ENCODE data around the gene GRIK1. TPM values are rescaled to one million over a fixed set of nuclear protein-coding genes. Genes with fewer than 3 reads are reported as not detected.
"Not testable (repeated sequence)": the region's sequence is repeated elsewhere in the genome, so short reads cannot be mapped to it uniquely, and the experiment has no call there.

GRIK1 gene
- total RNA-seq, 1 donor from 2014 or later, result 3.2 TPM

DNA sequence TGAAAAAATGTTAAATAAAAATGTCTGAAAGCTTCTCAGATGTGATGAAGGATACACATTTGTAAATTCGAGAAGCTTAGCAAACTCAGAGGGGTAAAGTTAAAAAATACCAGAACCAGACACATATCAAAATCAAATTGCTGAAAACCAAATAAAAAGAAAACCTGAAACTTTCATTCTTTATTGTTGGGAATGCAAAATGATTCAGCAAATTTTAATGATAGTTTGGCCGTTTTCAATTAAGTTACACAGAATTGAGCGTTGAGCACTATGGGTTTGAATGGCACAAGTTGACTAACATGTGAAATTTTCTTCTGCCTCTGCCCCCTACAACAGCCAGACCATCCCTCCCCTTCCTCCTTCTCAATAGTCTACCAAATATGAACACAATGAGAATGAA, 33.5 kb upstream of the GRIK1 start:
- Histone ChIP-seq H3K4me3 (no peak overlapping the region), H3K9me3 (no peaks in the 10 kb centered on the region), H3K27ac (no peak overlapping the region), H3K27me3 (no peaks in the 10 kb centered on the region), H3K36me3 (no peaks in the 10 kb centered on the region), H3K4me1 (no peaks in the 10 kb centered on the region)
- intact Hi-C loops (cut with DNase I), result no loop called here
- DNase-seq (ENCODE audit: extremely low spot score in 2 of 2), result no peak
- TF ChIP-seq CTCF (IDR thresholded peaks at IDR 0.05), result no peak
- no peak for TF ChIP-seq POLR2AphosphoS5 (IDR thresholded peaks at IDR 0.05; ENCODE audit: insufficient read depth in 1 of 2, low read depth in 1 of 2)
- TF ChIP-seq POLR2A (IDR thresholded peaks at IDR 0.05), result no peak

GRCh38 chr21:29961291-29962027, 21.7 kb upstream of the GRIK1 start:
- TF ChIP-seq POLR2A (IDR thresholded peaks at IDR 0.05) (no peak), CTCF (IDR thresholded peaks at IDR 0.05) (no peak), POLR2AphosphoS5 (IDR thresholded peaks at IDR 0.05; ENCODE audit: insufficient read depth in 1 of 2, low read depth in 1 of 2) (no peak)
- no peaks in the 10 kb centered on the region for H3K36me3 ChIP-seq
- H3K9me3 ChIP-seq, result no peaks in the 10 kb centered on the region
- no peak for DNase-seq (ENCODE audit: extremely low spot score in 2 of 2)
- H3K4me3 ChIP-seq, result no peak overlapping the region
- no peaks in the 10 kb centered on the region for H3K27me3 ChIP-seq
- intact Hi-C loops (cut with DNase I), result no loop called here
- H3K4me1 ChIP-seq, result no peaks in the 10 kb centered on the region
- H3K27ac ChIP-seq, result no peak overlapping the region

GRCh38 chr21:29958551-29958950, 18.8 kb upstream of the GRIK1 start:
- TF ChIP-seq CTCF (IDR thresholded peaks at IDR 0.05) (no peak), POLR2AphosphoS5 (IDR thresholded peaks at IDR 0.05; ENCODE audit: insufficient read depth in 1 of 2, low read depth in 1 of 2) (no peak), POLR2A (IDR thresholded peaks at IDR 0.05) (no peak)
- intact Hi-C loops (cut with DNase I), result no loop called here
- H3K36me3 ChIP-seq, result no peaks in the 10 kb centered on the region
- no peak for DNase-seq (ENCODE audit: extremely low spot score in 2 of 2)
- H3K4me1 ChIP-seq, result no peaks in the 10 kb centered on the region
- H3K27ac ChIP-seq, result no peak overlapping the region
- no peaks in the 10 kb centered on the region for H3K9me3 ChIP-seq
- no peak overlapping the region for H3K4me3 ChIP-seq
- H3K27me3 ChIP-seq, result no peaks in the 10 kb centered on the region

- DNase-seq (ENCODE audit: extremely low spot score in 2 of 2); H3K4me3 ChIP-seq; H3K27ac ChIP-seq; intact Hi-C loops (cut with DNase I); H3K4me1 ChIP-seq; H3K36me3 ChIP-seq; H3K27me3 ChIP-seq; H3K9me3 ChIP-seq: not testable (repeated sequence)
These were observed 18.2 kb upstream of the GRIK1 start for GRCh38 chr21:29958035-29958434.

GRCh38 chr21:29953690-29954089, 13.9 kb upstream of the GRIK1 start:
- DNase-seq (ENCODE audit: extremely low spot score in 2 of 2), result no peak
- Histone ChIP-seq H3K4me3 (no peak overlapping the region), H3K27ac (no peak overlapping the region), H3K27me3 (no peaks in the 10 kb centered on the region), H3K36me3 (no peaks in the 10 kb centered on the region), H3K9me3 (no peaks in the 10 kb centered on the region), H3K4me1 (no peaks in the 10 kb centered on the region)
- intact Hi-C loops (cut with DNase I), result no loop called here
- TF ChIP-seq CTCF (IDR thresholded peaks at IDR 0.05) (no peak), POLR2A (IDR thresholded peaks at IDR 0.05) (no peak), POLR2AphosphoS5 (IDR thresholded peaks at IDR 0.05; ENCODE audit: insufficient read depth in 1 of 2, low read depth in 1 of 2) (no peak)

All from vagina (tissue), 2 donors.